Activated CD8-positive, alpha-beta memory T cell treated with anti-CD3 and anti-CD28 coated beads for 4 hours (primary cell): ENCODE results near the gene ZNF683.

Experiments used
- DNase-seq, 2 donors: peaks; one replicate each; pipeline ENCODE4 v3.0.0-alpha.2; 2020; ENCODE audit warnings: low read depth in 2 of 2

The ZNF683 gene

DNA sequence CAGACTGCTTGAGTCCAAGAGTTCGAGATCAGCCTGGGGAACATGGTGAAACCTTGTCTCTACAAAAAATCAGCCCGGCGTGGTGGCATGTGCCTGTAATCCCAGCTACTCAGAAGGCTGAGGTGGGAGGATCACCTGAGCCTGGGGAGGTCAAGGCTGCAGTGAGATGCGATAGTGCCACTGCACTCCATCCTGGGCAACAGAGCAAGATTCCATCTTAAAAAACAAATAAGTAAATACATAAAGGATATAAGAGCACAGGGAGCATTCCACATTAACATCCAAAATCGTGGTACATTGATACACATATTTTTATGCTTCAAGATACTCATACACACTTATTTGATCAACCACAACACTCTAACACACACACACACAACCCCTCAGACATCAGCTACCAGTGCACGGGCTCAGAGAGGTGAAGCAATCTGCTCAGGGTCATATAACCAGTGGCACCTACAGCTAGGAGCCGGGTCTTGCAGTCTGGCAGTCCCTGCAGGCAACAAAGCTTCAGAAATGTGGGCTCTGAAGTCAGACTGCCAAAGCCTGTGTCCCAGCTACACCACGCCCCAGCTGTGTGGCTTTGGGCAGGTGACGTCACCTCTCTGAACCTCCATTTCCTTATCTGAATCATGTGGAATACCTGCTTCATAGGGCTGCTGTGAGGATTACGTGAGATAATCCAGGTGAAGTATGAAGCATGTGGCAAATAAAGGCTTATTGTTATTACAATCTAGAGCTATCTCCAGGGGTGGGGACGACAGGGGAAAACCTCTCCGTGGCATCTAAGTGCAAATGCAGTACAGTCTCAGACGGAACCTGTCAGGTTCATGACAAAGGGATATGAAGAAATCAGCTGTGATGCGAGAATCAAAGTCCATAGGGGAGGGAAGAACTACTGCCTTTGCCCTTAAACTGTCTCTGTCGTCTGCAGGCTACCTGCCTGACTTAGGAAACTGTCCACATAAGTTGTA is 13.9 kb downstream of the ZNF683 start:
- DNase-seq = peak; percentile 37 to 67

DNA sequence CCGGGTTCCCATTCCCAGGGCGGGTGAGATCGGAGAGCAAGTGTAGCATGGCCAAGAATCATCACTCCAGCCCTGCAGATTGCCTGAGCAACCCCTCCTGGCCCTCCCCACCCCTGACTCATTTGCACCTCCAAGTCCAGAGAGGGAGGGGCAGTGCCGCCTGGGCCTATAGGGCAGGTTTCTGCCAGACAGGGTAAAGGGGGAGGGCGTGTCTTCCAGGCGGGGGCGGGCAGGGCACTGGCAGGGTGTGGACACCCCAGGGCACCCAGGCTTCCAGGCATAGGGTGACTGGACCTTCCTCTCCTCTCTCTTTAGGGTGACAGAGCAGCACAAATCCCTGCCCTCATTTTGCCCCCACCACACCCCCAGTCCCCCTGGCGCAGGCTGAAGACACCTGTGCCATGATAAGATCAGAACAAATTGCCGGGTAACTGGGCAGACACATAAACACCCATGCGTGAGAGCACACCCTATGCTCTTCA is 15.4 kb downstream of the ZNF683 start:
- DNase-seq = no peak

DNA sequence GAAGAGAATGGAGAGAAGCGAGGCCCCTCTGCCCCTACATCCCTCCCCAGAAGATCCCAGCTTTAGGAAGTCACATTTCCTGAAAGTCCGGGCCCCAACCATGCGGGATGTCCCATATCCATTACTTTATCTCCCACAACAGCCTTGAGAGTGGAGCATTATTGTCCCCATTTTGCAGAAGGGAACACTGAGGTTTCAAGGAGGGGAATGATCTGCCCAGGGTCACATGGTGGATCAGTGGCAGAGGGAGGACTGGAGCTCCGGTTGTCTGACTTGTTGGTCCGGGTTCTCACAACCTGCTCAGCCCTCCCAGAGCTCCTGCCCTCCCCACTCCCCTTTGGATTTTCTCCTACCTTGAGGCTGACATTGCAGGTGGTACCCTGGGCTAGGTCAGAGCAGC is 16.4 kb downstream of the ZNF683 start:
- DNase-seq = no peak

DNA sequence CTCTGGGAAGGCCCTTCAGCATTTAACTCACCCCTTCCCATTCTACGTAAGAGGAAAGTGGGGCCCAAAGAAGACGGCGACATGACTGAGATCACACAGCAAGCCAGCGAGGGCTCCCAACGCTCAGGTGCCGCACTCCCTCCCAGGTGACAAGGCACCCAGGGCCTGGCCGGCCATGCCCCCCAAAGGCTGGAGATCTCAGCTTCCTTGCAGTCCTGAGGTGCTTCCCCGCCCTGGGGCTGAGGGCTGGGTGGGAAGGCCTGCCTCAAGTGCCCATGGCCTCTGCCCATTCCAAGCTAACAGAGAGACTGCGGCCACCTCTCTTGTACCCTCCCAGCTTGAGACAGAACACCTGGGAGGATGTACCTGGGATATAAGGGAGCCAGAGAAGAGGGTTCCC is 17.6 kb downstream of the ZNF683 start:
- no peak for DNase-seq

DNA sequence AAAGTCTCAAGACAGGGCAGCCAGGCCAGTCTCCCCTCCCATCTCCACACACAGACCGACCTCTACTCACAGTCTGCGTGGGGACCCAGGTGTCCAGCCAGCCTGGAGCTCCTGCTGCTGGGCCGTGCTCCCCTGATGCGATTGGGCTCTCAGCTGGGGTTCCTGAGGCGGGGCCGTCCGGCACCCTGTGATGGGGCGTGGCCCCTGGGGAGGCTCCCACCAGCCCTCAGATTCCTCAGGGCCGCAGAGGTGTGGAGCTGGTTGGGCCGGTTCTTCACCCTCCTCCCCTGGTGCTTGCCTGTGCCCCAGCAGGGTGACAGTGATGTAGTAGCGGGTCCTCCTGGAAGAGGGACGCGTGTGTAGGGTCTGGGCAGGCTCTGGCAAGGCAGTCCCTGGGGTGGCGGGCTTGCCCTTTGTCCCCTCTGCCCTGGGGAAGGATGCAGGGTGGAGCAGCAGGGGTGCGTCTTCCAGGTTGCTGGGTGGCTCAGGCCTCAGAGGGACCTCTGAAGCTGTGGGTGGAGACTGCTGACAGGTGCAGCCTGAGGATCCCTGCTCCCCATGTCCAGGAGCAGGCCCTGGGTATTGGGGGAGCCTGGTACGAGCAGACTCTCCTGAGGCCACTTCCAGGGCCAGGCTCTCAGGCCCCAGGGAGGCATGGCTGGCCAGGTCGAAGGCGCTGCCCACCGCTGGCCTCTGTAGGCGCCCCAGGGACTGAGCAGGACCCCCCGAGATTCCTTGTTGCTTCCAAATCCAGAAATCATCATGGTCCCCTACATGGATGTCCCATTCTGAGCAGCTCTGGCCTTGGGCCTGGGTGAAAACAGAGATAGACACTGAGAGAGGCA is 18.4 kb downstream of the ZNF683 start, which contains the start of gene CRYBG2:
CRYBG2 (minus strand) TSS at position 155 of the 845 bp plus-strand sequence. CDS start 7,473 bp downstream, outside the sequence.
- no peak for DNase-seq

DNA sequence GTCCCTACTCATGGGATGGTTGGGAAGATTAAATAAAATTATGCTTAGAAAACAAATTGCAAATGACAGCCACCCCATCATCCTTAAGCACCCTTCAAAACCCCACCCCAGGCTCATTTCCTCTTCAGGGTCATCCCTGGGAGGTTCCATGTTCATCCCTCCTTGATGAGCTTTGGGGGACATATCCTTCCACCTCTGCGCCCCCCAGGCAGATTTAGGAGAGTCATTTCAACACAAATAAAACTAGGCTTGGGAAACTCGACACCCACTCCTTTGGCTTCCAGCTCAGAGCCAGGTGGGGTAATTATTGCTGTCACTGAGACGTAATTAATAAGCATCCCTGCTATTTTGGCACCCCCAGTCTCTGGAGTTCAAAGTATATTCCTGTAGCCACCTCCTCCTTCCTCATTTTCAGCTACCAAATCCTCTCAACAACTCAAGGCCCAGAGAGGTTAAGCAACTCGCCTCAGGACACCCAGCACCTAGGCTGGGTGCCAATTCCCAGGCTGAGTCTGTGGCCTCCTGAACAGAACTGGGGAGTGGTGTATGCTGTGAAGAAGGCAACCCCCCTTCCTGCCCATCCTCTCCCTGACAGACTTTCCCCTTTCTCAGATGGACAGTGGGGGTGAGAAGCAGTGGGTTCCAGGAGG is 19.2 kb downstream of the ZNF683 start:
- no peak for DNase-seq

DNA sequence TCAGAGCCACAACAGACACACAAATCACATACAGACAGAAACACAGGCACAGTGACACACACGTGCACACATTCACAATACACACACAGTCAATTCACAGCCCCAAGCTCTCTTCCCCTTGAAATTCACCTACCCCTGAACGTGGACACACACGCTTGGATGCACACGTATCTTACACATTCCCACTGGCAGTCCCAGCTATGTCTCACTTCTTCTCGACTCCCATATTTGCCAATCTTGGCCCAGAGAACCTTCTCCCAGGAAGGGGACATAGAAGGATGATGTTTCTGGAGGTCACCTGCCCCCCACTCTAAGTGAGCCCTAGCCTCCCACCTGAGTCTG is 20.2 kb downstream of the ZNF683 start:
- no peak for DNase-seq

DNA sequence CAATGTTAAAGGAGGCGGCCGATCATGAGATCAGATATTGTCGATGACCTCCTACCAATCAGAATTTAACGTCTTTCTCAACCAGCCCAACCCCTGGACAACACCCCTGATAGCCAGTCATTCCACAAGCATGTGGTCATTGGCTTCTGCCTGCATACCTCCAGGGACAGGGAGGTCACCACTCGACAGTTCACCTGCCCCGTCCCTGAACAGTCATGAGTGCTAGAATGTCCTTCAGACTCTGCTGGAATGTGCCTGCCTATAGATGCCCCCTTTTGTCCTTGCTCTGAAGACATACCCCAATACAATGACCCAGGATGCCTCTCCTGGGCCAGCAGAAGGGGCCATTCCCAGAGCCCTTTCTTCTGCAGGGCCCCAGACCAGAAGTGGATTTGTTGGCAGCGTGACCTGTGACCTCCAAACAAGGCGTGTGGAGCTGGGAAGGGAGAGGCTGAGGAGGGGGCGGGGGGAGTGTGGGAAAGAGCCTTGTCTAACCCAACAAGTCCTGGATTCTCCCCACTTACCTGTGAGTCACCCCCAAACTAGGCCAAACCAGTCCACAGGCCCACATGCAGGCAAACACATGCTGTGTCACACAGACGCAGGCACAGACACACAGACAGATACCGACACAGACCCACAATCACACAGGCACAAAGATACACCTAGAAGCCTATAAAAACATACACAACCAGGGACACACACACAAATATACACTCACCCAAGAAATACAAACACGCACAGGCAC is 20.8 kb downstream of the ZNF683 start:
- DNase-seq = no peak

DNA sequence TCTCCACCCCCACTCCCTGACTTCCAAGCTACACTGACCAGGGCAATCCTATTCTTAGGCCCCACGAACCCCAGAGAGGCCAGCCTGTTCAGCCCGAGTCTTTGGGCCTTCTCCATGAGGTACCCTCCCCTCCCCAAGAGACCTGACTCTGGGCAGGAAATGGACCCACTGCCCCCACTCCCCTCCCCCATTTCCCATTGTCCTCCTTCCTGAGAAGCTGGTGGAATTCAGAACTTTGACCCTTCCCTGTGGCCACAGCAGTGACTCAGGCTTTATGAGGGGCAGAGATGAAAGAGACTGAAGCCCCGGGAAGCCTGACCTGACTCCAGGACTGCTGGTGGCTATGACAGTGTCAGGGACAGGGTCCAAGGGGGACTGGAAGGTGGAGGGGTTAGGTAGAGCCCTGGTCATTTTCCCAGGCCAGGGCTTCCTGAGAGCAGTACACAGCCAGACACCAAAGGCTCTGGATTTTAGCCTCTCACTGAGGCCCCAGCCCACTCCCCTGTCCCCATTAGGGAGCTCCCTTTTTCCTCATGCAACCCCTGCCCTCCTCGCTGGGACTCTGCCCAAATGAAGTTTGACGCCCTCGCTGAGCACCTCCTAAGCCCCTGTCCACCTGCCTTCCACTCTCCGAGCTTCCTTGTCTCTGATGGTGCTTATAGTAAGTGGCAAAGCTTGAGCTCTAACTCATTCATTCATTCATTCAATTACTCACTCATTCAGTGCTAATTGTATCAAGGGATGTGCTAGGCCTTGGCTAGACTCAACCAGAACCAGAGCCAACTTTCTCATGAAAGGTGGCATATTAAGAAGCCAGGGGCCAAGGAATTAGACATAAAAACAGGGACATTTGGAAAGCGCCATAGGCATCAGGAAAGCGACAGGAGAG is 21.6 kb downstream of the ZNF683 start:
- DNase-seq = no peak

DNA sequence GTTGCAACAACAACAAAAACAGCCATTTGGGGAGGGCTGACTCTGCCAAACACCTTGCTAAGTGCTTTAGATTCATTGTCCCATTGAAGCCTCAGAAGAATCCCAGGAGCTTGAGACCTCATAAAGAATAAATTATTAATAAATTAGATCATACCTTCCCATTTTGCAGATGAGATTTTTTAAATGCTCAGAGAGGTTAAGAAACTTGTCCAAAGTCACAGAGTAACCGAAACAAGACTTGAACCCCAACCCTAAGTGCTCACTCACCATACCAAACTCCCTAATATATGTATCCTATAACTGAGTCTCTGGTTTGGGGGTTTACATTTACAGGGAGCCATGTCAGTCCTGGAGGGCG is 22.2 kb downstream of the ZNF683 start:
- DNase-seq = no peak

DNA sequence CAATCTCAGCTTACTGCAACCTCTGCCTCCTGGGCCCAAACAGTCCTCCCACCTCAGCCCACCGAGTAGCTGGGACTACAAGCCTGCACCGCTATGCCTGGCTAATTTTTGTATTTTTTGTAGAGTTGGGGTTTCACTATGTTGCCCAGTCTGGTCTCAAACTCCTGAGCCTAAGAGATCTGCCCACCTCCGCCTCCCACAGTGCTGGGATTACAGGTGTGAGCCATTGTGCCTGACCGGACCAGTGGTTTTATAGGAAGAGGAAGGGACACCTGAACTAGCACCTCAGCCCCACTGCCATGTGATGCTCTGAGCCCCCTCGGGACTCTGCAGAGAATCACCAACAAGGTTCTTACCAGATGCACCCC is 22.7 kb downstream of the ZNF683 start:
- no peak for DNase-seq

DNA sequence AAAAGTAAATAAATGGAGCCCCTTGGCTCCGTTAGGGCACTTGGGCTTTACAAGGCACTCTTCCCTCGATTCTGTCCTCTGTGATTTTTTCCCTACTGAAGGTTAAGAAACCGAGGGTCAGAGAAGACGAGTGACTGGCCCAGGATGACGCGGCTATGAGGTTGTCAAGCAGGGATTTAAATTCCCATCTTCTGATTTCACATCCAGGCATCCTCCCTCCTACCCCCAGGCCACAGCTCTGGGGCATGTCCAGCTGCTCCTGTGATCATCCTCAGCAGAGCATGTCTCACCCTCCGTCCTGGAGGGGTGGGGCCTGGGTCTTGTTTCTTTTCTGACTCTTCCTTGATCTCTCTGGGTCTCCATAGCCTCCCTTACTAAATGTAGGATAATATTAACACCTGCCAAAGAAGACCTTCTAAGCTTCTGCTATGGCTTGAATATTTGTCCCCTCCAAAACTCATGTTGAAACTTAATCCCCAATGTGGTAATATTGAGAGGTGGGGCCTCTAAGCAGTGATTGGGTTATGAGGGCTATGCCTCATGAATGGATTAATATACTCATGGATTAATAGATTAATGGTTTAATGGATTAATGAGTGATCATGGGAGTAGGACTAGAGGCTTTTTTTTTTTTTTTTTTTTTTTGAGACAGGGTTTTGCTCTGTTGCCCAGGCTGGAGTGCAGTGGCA is 23.2 kb downstream of the ZNF683 start:
- no peak for DNase-seq

DNA sequence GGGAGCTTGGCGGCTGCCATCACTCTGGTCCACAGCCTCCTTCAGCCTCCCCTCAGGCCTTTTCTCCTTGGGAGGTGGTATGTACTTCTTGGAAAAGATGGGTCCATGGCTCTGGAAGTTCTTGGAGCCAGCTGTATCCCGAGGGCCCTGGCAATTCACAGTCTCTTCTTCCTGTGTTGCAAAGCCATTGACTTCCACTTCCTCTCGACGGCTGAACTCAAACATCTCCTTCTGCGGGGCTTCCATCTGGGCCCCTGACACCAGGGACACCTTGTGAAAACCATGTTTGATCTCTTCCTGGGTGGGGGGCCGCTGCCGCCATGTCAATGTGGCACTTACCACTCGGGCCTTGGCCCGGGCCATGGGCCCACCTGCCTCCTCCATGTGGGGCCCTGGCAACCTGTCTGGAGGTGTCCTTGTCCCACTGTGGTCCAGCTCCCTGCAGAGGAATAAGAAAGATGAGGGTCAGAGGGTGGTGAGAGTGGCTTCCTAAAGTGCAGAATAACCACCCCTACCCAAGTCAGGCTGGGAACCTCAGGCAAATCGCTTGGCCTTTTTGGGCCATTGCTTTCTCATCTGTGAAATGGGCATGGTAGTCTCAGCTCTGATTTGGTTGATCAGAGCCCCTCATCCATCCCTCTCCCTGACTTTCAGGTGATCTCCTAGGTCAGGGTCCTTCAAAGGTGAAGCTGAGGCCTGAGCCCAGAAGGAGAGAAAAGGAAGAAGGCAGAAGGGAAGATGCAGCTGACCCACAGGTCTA is 26.1 kb downstream of the ZNF683 start:
- DNase-seq = no peak

DNA sequence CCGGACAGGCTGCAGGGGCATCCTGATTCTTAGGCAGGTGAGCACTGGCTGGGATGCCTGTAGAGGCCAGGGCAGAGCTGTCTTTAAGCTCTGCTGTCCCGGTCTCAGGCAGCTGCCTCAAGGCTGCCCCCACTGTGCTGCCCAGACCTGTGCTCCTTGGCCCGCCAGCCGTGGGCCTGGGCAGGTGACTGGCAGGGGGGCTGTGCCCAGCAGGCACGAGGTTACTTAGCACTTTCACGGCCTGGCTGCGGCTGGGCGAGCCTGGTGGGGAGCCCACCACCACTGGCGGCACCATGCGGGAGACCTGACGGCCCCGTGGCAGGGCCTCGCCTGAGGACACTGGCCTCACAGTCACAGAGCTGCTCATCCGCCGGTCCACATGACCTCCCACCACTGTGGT is 26.8 kb downstream of the ZNF683 start:
- no peak for DNase-seq

DNA sequence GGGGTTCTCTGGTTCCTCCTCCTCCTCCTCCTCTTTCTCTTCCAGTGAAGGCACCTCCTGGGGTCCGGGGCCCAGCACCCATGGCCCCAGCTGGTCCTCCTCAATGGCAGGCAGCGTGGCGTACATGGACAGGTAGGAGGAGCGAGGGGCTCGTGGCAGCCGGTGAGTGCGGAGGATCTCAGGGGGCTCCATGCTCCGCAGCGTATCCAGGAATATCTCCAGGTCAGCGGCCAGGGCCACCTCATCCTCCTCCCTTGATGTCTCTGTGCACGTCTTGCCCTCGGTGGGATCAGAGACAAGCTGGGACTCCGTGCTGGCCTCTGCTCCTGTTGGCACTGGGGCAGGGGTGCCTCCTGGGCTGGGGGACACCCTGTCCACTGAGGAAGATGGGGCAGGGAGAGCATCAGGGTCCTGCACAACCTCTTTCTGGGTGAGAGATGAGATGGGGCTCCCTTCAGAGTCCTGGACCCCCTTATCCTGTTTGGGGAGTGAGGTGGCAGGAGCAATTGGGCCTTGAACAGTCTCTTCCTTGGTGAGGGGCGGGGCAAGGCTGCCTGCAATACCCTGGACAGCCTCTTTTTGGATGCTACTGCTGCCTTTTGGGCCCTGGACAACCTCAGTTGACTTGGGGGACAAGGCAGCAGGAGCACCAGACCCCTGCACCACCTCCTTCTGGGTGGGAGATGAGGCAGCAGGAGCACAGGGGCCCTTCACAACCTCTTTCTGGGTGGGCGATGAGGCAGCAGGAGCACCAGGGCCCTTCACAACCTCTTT is 28.2 kb downstream of the ZNF683 start:
- no peak for DNase-seq

DNA sequence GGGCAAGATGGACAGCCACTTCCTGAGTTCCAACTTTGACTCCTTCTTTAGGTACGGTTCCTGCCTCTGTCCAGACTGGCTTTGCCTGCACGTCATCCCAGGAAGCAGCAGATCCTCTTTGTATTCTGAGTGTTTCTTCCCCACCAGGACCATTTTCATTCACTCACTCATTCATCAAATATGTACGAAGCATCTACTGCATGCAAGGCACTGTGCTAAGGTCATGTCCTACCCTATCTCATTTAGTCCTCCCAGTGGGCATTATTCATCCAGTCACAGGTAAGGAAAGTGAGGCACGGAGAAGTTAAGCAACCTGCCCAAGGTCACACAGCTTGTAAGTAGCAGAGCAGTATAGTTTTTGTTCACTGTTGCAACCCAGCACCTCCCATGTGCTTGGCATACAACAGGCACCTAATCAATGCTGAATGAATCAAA is 32.5 kb downstream of the ZNF683 start:
- DNase-seq = no peak

DNA sequence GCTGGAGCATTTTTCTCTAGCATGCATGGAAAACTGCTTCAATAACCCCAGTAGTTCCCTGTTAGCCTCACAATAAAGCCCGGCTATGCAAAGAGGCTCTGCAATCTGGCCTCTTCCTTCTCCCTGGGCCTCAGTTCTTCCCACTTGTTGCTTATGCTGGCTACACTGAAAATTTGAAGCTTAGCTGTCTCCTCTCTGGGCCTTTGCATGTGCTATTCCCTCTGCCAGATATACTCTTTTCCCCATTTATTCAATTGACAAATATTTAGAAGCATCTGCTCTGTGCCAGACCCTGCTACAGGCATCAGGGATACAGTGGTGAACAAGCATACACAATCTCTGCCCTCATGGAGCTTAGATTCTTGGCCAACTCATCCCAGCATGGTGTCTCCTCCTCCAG is 33.9 kb downstream of the ZNF683 start:
- no peak for DNase-seq

DNA sequence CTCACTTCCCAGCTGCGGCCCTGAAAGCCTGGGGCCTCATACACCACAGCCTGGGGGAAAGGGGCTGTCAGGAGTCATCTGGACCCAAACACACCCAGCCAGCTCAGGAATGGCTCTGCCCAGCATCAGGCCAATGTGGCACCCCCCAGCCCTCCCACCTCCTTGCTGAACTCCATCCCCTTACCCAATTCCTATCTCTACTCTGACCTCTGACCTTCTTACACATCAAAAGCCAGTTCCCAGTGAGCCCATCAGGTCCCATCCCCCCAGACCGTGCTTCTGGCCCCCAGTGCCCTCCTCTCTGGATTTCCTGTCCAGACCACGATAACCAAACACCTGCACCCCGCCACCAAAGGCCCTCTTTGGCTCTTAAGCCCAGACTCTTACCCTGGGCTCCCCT is 34.9 kb downstream of the ZNF683 start:
- no peak for DNase-seq
